Right forelimb (tissue), 1 donor: ENCODE measurements around the gene NEURL2.

Source experiments
- DNase-seq: peaks from one replicate; pipeline ENCODE4 v3.0.0-alpha.2; 2018

NEURL2 gene

DNA sequence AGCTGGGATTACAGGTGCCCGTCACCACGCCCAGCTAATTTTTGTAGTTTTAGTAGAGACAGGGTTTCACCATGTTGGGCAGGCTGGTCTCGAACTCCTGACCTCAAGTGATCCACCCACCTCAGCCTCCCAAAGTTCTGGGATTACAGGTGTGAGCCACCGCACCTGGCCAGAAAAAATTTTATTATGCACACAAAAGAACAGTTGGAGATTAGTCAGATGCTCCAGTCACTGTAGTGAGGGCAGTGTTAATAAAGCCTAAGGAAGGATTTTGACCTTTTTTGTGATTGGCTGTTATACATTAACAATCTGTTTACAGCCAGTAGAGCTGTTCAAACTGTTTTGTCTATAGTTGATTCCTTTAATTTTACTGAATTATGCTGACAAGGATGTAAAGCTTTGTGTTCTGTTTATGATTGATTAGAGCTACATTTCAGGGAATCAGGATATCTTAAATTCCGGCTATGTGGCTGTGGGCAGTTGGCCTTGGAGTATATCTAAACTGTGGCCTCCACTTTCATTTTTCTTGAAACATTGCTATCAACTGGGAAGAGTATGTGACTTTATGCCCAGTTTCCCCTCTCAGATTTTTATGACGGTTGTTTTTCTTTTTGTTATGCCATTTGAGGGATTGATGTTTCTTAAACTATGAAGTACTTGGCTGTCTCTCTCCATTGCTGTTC is 23.7 kb downstream of the NEURL2 start:
- no peak for DNase-seq

DNA sequence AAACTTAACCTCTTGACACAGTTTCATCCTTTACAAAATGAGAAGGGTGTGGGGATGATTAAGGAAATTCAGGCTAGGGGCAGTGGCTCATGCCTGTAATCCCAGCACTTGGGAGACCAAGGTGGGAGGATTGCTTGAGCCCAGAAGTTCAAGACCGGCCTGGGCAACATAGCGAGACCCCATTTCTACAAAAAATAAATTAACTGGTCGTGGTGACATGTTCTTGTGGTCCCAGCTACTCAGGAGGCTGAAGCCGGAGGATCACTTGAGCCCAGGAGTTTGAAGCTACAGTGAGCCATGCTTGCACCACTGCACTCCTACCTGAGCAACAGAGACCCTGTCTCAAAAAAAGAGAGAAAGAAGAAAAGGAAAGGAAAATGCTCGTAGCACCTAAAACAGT is 24.6 kb downstream of the NEURL2 start:
- no peak for DNase-seq

DNA sequence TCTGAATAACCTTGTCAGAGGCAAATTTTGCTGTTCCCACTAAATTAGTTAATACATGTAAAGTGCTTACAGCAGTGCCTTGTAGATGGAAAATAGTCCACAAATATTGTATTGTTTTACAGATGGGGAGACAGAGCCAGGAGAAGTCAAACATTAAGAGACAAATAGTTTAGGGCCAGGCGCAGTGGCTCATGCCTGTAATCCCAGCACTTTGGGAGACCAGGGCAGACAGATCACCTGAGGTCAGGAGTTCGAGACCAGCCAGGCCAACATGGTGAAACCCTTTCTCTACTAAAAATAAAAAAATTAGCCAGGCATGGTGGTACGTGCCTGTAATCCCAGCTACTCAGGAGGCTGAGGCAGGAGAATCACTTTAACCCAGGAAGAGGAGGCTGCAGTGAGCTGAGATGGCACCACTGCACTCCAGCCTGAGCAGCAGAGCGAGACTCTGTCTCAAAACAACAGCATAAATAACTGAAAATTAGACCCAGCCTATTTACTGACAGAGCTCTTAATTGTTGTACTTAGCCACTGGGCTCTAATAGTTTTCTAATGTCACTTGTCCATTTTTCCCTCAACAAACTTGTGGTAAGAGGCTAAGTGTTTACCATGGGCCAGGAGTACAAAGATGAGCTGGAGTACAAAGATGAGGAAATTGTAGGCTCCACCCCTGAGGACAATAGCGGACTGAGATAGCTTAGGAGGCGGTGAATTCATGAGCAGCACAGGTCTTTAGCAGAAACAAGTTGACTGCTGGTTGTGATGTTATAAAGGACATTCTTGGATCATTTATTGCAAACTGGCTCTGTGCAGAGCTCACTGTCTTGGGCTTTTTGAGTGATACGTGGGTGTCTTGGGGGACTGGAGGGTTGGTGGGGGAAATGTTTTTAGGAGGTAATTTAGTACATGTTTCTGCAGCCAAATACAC is 27.2 kb downstream of the NEURL2 start:
- no peak for DNase-seq

DNA sequence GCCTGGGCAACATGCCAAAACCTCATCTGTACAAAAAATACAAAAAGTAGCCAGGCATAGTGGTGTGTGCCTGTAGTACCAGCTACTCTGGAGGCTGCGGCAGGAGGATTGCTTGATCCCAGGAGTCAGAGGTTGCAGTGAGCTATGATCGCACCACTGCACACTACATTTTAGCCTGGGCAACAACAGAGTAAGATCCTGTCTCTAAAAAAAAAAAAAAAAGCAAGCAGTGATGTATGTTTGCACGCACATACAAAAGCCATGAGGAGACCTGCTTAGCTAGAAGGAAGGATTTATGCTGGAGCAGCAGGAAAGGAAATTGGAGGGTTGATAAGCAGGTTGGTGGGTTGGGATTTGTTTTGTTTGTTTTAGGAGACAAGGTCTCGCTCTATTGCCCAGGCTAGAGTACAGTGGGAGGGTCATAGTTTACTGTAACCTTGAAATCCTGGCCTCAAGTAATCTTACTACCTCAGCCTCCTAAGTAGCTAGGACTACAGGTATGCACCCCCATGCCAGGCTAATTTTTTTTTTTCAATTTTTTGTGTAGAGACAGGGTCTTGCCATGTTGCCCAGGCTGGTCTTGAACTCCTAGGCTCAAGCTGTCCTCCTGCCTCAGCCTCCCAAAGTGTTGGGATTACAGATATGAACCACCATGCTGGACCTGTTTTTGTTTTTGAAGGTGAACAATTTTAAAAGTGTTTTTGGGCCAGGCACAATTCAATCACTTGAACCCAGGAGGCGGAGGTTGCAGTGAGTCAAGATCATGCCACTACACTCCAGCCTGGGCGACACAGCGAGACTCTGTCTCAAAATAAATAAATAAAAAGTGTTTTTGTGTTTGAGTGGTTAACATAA is 29.6 kb downstream of the NEURL2 start:
- DNase-seq, result no peak

DNA sequence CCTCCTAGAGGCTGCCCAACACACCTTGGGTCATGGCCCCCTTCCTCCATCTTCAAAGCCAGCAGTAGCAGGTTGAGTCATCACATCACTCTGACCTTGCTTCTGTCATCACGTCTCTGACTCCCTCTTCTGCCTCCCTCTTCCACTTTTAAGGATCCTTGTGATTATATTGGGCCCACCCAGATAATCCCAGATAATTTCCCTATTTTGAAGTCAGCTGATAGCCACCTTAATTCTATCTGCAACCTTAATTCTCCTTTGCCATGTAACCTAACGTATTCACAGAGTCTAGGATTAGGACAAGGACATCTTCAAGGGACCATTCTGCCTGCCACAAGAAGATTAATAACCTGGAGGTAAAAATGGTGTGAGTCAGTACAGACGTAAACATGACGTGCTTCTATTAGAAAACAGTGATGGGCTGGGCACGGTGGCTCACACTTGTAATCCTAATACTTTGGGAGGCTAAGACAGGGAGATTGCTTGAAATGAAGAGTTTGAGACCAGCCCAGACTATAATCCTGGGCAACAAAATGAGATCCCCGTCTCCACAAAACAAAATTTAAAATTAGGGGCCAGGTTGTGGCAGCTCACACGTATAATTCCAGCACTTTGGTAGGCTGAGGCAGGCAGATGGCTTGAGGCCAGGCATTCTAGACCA is 30.3 kb downstream of the NEURL2 start:
- DNase-seq, result no peak

DNA sequence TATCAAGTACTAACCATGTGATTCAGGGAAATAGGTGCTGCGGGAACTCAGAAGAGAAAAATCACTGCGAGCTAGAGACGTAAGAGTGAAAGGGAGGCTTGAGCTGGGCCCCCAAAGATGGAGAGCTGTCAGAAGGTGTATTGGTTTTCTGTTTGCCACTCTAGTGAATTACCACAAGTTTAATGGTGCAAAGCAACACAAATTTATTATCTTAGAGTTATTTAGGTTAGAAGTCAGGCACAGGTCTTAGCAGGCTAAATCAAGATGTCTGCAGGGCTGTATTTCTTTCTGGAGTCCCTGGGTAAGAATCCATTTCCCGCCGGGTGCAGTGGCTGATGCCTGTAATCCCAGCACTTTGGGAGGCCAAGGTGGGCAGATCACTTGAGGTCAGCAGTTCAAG is 31.1 kb downstream of the NEURL2 start:
- DNase-seq, result no peak

DNA sequence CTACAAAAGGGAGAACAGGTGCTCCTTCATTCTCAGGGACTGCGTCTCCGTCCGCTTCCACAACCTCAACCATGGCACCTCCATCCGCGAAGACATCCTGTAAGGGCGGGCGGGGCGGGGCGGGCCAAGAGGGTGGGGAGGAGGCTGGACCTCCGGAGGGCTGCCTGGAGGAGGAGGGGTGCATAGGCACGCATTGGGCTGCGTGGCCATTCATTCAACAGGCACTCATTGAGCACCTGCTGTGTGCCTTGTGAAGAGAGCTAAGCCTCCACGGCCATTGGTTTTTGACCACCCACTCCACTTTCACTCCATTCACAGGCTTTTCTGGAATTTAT is 33.2 kb downstream of the NEURL2 start:
- no peak for DNase-seq

DNA sequence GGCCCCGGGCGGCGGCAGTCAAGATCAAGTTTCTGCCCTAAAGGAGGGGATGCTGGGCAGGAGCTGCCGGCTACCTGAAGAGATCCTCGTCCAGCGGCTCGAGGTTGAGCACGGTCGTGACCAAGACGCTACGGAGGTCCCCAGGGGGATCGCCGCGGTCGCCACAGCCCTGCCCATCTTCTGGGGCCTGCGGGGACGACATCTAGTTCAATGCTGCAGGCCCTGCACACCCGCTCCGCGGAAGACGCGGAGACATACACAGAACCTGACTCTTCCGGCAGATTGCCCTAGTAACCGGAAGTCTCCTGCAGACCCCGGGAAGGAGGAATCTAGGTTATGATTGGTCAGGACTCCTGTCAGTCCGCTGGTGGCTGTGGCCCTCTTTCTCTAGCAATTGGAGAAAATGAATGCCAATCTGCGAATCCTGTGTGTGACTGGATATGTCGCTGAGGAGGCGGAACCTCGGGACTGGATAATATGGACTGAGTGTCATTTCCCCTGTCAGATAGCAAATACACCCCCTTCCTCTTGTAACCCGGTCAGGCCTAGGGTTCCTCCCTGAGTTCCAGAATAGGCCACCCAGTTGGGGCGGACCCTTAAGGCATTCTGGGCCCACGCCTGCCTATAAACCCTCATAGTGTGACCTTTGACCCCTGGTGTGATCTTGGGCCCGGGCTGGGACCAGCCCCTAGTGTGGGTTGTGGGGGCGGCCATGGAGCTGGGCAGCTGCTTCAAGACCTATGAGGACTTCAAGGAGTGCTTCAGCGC is 33.7 kb downstream of the NEURL2 start, which contains the start of the genes ACOT8 and ZSWIM3:
ACOT8 (minus strand) TSS at position 279 of the 768 bp plus-strand sequence; CDS start at position 202, 77 bp downstream.
ZSWIM3 (plus strand) TSS at position 501 of the 768 bp plus-strand sequence; CDS start at position 713, 212 bp downstream.
- DNase-seq, result peak; percentile 94

DNA sequence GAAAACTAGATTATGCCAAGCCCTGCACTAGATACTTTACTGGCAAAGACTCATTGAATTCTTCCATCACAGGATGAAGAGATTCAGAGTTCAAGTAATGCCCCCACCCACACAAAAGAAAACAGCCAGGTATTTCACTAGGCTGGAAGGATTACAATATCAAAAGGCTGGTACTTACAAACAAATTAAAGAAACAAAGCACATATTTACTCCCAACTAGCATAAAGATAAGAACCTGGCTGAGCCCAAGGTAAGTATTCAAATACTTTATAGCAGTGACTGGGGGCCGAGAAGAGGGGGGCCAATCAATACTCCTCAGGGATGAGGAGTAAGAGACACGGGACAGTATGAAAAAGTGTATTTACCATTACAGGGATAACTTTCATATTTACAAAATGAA is 37.5 kb downstream of the NEURL2 start:
- DNase-seq, result no peak

DNA sequence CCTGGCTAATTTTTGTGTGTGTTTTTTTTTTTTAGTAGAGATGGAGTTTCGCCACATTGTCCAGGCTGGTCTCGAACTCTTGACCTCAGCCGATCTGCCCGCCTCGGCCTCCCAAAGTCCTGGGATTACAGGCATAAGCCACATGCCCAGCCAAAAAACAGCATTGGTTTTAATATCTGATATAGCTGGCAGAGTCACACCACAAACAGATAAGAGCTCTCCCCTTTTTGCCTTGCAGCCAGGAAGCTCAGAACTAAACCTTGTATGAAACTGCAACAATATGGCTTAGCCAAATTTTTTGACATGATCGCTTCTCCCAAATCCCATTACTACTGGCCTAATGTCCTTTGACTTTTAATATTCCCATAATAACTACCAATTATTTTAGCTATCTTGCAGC is 38.7 kb downstream of the NEURL2 start:
- no peak for DNase-seq

DNA sequence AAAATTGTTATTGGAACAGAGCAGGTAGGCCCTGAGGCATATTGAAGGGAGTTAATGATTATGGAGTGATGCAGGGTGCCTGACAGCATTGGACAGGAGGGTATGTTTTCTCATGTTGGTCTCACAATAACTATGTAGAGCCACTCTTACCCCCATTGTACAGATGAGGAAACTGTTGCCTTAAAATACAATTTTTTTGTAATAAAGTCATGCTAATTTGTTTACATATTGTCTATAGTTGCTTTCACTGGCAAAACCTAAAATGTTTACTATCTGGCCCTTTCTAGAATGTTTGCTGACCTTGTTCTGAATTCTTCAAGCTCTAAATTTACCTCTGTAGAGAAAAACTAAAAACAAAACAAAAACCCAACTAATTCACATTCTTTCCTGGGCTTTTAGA is 39.5 kb downstream of the NEURL2 start:
- no peak for DNase-seq

DNA sequence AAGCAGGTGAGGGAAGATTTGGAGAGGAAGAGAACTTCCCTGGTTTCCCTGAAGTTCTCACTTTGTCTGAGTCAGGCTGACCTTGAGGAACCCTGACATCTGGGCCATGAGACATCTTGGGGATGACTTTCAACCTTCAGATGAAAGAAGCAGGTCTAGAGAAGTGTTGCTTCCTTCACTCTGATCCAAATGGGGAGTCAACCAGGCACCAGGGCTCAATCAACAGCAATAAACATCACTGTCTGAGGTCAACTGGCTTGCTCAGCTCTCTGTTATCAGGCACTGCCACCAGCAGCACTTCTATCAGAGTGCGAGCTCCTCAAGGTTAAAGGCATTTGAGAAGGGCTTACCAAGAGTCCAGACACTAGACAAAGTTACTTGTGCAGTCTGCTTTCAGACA is 40.1 kb downstream of the NEURL2 start:
- no peak for DNase-seq

DNA sequence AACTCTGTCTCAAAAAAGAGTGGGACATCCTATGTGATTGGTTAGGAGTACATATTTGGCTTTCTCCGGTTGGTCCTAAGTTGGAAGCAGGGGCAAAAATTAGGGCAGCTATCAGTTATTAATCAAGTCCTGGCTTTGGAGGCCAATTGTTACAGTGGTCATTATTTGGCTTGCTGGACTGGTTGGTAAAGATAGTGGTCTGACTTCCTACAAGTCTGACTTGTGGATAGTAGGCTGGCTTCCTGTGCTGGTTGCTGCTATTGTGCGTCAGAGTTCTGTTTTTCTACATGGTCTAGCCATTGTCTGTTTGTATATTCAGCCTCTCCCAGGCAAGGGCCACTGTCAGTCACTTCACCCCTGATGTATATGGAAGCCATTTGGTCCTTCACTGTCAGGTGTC is 40.8 kb downstream of the NEURL2 start:
- no peak for DNase-seq

DNA sequence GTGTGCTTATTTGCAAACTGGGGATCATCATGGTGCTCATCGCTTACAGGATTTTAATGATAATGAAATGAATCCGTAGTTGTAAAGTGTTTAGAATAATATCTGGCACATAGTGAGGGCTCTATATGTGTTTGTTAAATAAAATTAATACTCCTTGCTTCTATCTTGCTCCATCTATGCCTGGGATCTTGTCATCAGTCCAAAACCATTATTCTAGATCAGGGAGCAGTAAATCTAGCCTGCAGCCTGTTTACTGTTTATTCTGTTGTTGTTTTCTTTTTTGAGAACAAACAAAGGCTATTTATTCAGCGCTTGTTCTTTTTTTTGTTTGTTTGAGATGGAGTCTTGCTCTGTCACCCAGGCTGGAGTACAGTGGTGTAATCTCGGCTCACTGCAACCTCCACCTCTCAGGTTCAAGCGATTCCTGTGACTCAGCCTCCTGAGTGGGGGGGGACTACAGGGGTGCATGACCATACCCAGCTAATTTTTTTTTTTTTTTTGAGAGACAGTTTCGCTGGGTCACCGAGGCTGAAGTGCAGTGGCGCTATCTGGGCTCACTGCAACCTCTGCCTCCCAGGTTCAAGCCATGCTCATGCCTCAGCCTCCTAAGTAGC is 41.9 kb downstream of the NEURL2 start:
- DNase-seq, result no peak

DNA sequence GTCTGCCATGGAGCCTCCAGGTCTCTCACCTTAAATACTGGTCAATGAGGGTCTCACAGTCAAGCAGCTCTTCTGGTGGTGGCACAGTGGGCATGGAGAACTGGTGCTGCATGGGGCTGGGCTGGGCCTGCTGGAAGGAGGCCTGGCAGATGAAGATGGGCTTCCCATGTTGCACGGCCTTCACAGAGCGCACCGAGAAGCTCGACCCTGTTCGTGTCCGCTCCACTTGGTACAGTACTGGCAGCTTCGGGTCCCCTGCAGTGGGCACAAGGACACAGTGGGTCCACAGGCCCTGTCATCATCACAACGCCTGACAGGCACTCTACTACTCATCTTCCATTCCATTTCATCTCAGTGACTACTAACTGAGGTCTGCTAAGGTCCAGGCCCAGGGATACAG is 42.6 kb downstream of the NEURL2 start:
- DNase-seq, result no peak

DNA sequence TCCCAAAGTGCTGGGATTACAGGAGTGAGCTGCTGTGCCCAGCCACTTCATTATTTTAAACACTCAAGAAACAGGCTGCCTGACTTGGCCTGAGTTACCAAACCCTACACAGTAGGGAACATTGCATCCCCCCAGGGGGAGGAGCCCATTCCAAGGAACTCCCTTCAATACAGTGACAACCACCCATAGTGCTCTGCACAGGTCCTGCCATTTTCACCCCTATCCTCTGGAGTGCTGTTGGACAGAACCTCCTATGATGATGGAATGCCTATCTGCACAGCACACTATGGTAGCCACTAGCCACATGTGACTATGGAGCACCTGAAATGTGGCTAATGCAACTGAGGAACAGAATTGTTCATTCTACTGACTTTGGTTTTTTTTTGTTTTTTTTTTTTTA is 45.6 kb downstream of the NEURL2 start:
- DNase-seq, result no peak

DNA sequence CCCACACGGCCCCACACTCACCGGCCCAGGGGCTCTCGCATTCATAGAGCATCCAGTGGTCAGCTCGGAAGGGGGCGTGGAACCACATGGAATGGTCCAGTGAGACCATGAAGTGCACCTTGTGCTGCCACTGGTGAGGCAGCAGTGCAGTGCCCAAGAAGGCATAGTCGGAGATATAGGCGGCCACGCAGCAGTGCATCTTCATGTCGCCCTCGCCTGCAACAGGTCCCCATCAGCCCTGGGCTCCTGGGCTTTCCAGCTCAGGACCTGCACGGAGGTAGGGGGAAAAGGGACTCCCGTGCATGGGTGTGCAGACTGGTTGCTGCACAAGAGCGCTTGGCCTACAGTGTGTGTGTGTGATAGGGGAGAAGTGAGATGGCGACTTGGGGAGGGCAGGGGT is 47.5 kb downstream of the NEURL2 start:
- DNase-seq, result no peak

DNA sequence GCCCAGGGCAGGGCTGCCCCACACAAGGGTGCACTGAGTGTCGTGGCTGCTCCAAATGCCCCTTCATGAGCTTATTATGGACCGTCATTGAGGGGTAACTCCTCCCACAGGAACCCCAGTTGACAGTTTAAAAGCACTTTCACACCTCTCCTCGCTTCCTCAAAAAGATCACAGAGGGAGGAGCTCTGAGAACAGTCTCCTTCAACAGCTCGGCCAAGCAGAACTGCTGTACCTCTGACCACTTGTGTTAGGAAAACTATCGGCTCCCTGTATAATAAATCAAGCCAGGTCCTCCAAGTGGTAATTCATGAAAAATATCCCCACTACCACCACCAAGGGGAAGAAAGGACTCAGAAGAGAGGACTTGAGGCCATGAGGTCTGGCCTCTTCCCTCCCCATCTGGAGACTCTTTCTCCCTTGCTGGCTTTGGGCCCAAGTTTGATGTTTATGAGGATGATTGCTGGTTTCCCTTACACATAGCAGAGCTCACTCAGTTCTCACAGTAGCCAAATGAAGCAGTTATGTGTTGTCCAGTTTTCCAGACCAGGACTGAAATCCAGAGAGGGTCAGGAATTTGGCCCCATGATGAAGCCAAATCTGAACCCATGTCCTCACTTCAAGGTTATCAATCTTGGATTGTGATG is 48.7 kb downstream of the NEURL2 start:
- no peak for DNase-seq

DNA sequence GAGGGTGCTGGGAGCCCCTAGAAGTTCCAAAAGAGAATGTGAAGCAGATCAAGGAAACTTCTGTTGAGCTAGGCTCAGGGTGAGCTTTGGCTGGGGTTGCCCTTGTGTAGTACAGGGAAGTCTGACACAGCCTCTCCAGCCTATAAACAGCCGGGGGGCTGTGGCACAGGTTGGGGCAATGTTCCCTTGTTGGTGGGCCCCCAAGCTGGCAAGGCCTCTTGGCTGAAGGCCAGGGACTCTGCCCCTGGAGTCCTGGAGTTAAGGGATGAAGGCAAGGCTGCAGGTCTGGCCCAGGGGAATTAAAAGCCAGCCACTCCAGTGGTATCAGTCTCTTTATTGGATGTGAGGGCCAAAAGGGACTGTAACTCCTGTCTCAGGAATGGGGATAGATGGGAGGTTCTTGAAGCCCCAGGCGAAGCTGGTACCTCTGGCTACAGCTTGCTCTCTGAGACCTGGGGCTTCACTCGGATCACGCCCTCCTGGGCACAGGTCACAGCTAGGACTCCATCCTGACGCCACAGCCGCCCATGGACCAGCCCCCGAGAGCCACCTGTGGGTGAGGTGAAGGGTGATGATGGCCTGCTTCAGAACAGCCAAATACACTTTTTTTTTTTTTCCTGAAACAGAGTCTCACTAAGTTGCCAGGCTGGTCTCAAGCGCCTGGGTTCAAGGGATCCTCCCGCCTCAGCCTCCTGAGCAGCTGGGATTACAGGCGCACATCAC is 49.4 kb downstream of the NEURL2 start:
- DNase-seq, result no peak

DNA sequence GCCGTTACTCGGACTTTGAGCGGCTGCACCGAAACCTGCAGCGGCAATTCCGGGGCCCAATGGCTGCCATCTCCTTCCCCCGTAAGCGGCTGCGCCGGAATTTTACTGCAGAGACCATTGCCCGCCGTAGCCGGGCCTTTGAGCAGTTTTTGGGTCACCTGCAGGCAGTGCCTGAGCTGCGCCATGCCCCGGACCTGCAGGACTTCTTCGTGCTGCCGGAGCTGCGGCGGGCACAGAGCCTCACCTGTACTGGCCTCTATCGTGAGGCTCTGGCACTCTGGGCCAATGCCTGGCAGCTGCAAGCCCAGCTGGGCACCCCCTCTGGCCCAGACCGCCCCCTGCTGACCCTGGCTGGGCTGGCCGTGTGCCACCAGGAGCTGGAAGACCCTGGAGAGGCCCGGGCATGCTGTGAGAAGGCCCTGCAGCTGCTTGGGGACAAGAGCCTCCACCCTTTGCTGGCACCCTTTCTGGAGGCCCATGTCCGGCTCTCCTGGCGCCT is 50.3 kb downstream of the NEURL2 start:
- no peak for DNase-seq
